HepG2 (cell line): Measurements from ENCODE around the gene SMO. TPM values are rescaled to one million over a fixed set of nuclear protein-coding genes. Genes with fewer than 3 reads are reported as not detected.

Experiments used
- GTF3A ChIP-seq: sonication (generic); formaldehyde crosslinking; conservative IDR thresholded peaks from 2 replicates; pipeline ENCODE4 v1.4.0; 2020; ENCODE audit warnings: mild to moderate bottlenecking, missing genetic modification reagents
- IRF9 ChIP-seq: sonication (generic); formaldehyde crosslinking; IDR thresholded peaks from 2 replicates; pipeline ENCODE4 v1.8.0; 2022; ENCODE audit warnings: missing genetic modification reagents, mild to moderate bottlenecking, borderline replicate concordance
- JUN ChIP-seq: sonication (generic); formaldehyde crosslinking; IDR thresholded peaks from 2 replicates; pipeline ENCODE4 v1.4.0; 2020; ENCODE audit warnings: mild to moderate bottlenecking, missing genetic modification reagents
- KAT7 ChIP-seq: IDR thresholded peaks from 2 replicates; pipeline ENCODE4 v1.6.1; 2018; ENCODE audit warnings: borderline replicate concordance, missing compliant biosample characterization
- MBD4 ChIP-seq: IDR thresholded peaks from 2 replicates; pipeline ENCODE4 v1.6.1; 2012; ENCODE audit warnings: low read length, inconsistent platforms, borderline replicate concordance
- MIER2 ChIP-seq: IDR thresholded peaks from 2 replicates; pipeline ENCODE4 v1.6.1; 2016; ENCODE audit warnings: missing biosample characterization, missing genetic modification reagents
- MTF1 ChIP-seq: sonication (generic); formaldehyde crosslinking; IDR thresholded peaks from 2 replicates; pipeline ENCODE4 v1.5.0; 2020; ENCODE audit warnings: missing genetic modification reagents
- NFYB ChIP-seq: sonication (generic); formaldehyde crosslinking; IDR thresholded peaks from 2 replicates; pipeline ENCODE4 v1.4.0; 2020; ENCODE audit warnings: missing genetic modification reagents
- PAWR ChIP-seq: sonication (generic); formaldehyde crosslinking; IDR thresholded peaks from 2 replicates; pipeline ENCODE4 v1.4.0; 2020; ENCODE audit warnings: missing genetic modification reagents, mild to moderate bottlenecking, borderline replicate concordance
- PLRG1 ChIP-seq: fragments of 450-650 bp; conservative IDR thresholded peaks from 2 replicates; pipeline ENCODE4 v1.6.1; 2016
- SIX4 ChIP-seq: sonication (generic); formaldehyde crosslinking; IDR thresholded peaks from 2 replicates; pipeline ENCODE4 v1.4.0; 2020; ENCODE audit warnings: missing genetic modification reagents
- SNRNP70 ChIP-seq: fragments of 200-400 bp; formaldehyde crosslinking; IDR thresholded peaks from 2 replicates; pipeline ENCODE4 v1.6.1; 2017; ENCODE audit warnings: mild to moderate bottlenecking, low read depth, low read length, moderate library complexity
- SP1 ChIP-seq, 2 experiments: fragments of 450-650 bp in 1 of 2; sonication (generic) in 1 of 2; formaldehyde crosslinking in 1 of 2; IDR thresholded peaks; 2 replicates each; pipeline versions ENCODE4 v1.4.0 to v1.6.1; 2016 to 2020; ENCODE audit warnings: missing genetic modification reagents in 1 of 2
- YEATS2 ChIP-seq: sonication (generic); formaldehyde crosslinking; IDR thresholded peaks from 2 replicates; pipeline ENCODE4 v1.4.0; 2020; ENCODE audit warnings: missing genetic modification reagents, borderline replicate concordance
- ZFAT ChIP-seq: sonication (generic); formaldehyde crosslinking; conservative IDR thresholded peaks from 2 replicates; pipeline ENCODE4 v1.8.1; 2023; ENCODE audit warnings: missing genetic modification reagents, inconsistent platforms
- ZNF12 ChIP-seq: sonication (generic); formaldehyde crosslinking; IDR thresholded peaks from 2 replicates; pipeline ENCODE4 v1.5.0; 2020; ENCODE audit warnings: missing genetic modification reagents
- ZNF224 ChIP-seq: sonication (generic); formaldehyde crosslinking; IDR thresholded peaks from 2 replicates; pipeline ENCODE4 v1.5.0; 2020; ENCODE audit warnings: mild to moderate bottlenecking, missing genetic modification reagents
- ZNF225 ChIP-seq: sonication (generic); formaldehyde crosslinking; IDR thresholded peaks from 2 replicates; pipeline ENCODE4 v1.4.0; 2020; ENCODE audit warnings: mild to moderate bottlenecking, missing genetic modification reagents
- ZNF260 ChIP-seq: sonication (generic); formaldehyde crosslinking; IDR thresholded peaks from 2 replicates; pipeline ENCODE4 v1.4.0; 2020; ENCODE audit warnings: missing genetic modification reagents, low read depth, mild to moderate bottlenecking, borderline replicate concordance
- ZNF292 ChIP-seq: sonication (generic); formaldehyde crosslinking; IDR thresholded peaks from 2 replicates; pipeline ENCODE4 v1.8.1; 2022; ENCODE audit warnings: mild to moderate bottlenecking, low read depth, missing genetic modification reagents, borderline replicate concordance
- ZNF329 ChIP-seq: sonication (generic); formaldehyde crosslinking; IDR thresholded peaks from 2 replicates; pipeline ENCODE4 v1.9.0; 2021; ENCODE audit warnings: low read depth, mild to moderate bottlenecking, missing genetic modification reagents
- ZNF556 ChIP-seq: sonication (generic); formaldehyde crosslinking; IDR thresholded peaks from 2 replicates; pipeline ENCODE4 v1.4.0; 2020; ENCODE audit warnings: mild to moderate bottlenecking, missing genetic modification reagents, borderline replicate concordance
- ZNF557 ChIP-seq: sonication (generic); formaldehyde crosslinking; IDR thresholded peaks from 2 replicates; pipeline ENCODE4 v1.4.0; 2020; ENCODE audit warnings: missing genetic modification reagents
- ZNF605 ChIP-seq: sonication (generic); formaldehyde crosslinking; IDR thresholded peaks from 2 replicates; pipeline ENCODE4 v1.8.0; 2022; ENCODE audit warnings: mild to moderate bottlenecking, missing genetic modification reagents
- ZNF670 ChIP-seq: sonication (generic); formaldehyde crosslinking; IDR thresholded peaks from 2 replicates; pipeline ENCODE4 v1.8.0; 2022; ENCODE audit warnings: mild to moderate bottlenecking, missing genetic modification reagents, borderline replicate concordance
- ZNF773 ChIP-seq: sonication (generic); formaldehyde crosslinking; IDR thresholded peaks from 2 replicates; pipeline ENCODE4 v1.4.0; 2020; ENCODE audit warnings: missing genetic modification reagents, borderline replicate concordance
- polyA plus RNA-seq, 8 experiments: library from polyadenylated mRNA; depleted of rRNA in 3 of 8; stranded (reverse) in 7 of 8; unstranded in 1 of 8; fragments of >200 nt; fragmentation: Illumina TruSeq in 4 of 8; extraction: Trizol in 4 of 8; gene quantifications; 2 replicates each; pipeline versions ENCODE4 v1.2.1 to v1.2.3, GENCODE V29; 2011 to 2016; ENCODE audit warnings: low read depth in 4 of 8, missing spikeins in 1 of 8, mixed read lengths in 1 of 8; ENCODE audit not compliant: insufficient read depth in 1 of 8
- total RNA-seq, 5 experiments: library from RNA; depleted of rRNA; stranded (reverse); fragments of >200 nt; fragmentation: Illumina TruSeq; extraction: Trizol; gene quantifications; 2 replicates each; pipeline ENCODE4 v1.2.3, GENCODE V29; 2016; ENCODE audit warnings: low read depth in 1 of 5
- TF ChIP-seq, protein P1 (sequence below): sonication (generic); formaldehyde crosslinking; IDR thresholded peaks from 2 replicates; pipeline ENCODE4 v1.4.0; 2020; ENCODE audit warnings: mild to moderate bottlenecking, missing genetic modification reagents
- TF ChIP-seq, protein P2 (sequence below): sonication (generic); formaldehyde crosslinking; IDR thresholded peaks from 2 replicates; pipeline ENCODE4 v1.4.0; 2020; ENCODE audit warnings: missing genetic modification reagents, borderline replicate concordance
- TF ChIP-seq, protein P3 (sequence below): IDR thresholded peaks from 2 replicates; pipeline ENCODE4 v1.6.1; 2016; ENCODE audit warnings: low read depth, borderline replicate concordance

Gene SMO
- total and polyA plus RNA-seq, 2 of the 13 experiments (the other 11 are each of a cell fraction or from before 2014, with no cell fraction given): 23.8 to 32.3 TPM

GRCh38 chr7:129213828-129214227, 25.4 kb downstream of the SMO start (continued):
- TF ChIP-seq ZNF292 (peak; percentile 81; the same call in 1 of the 2 replicates), MTF1 (CRISPR knock-in tag) (no peak), NFYB (CRISPR knock-in tag) (no peak), ZNF225 (no peak), PLRG1 (no peak), ZNF556 (no peak; the same call in 1 of the 2 replicates), ZNF605 (peak; percentile 70; the same call in 1 of the 2 replicates), ZNF260 (no peak), ZNF329 (CRISPR knock-in tag) (no peak), SIX4 (CRISPR knock-in tag) (no peak), ZFAT (CRISPR knock-in tag) (no peak), ZNF773 (CRISPR knock-in tag) (no peak), ZNF224 (CRISPR knock-in tag) (no peak), MIER2 (no peak), YEATS2 (CRISPR knock-in tag) (no peak), JUN (no peak), ZNF670 (CRISPR knock-in tag) (no peak), GTF3A (CRISPR knock-in tag) (no peak), SNRNP70 (no peak), IRF9 (CRISPR knock-in tag) (peak; percentile 50; the same call in 1 of the 2 replicates), ZNF557 (CRISPR knock-in tag) (no peak), MBD4 (no peak), SP1 (IDR thresholded peaks at IDR 0.05) (no peak), SP1 (CRISPR knock-in tag; IDR thresholded peaks at IDR 0.05) (no peak), KAT7 (CRISPR knock-in tag) (no peak), PAWR (CRISPR knock-in tag) (no peak), ZNF12 (CRISPR knock-in tag) (no peak)
- TF ChIP-seq, protein P1, sequence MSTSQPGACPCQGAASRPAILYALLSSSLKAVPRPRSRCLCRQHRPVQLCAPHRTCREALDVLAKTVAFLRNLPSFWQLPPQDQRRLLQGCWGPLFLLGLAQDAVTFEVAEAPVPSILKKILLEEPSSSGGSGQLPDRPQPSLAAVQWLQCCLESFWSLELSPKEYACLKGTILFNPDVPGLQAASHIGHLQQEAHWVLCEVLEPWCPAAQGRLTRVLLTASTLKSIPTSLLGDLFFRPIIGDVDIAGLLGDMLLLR (CRISPR knock-in tag): no peak
- TF ChIP-seq, protein P2, sequence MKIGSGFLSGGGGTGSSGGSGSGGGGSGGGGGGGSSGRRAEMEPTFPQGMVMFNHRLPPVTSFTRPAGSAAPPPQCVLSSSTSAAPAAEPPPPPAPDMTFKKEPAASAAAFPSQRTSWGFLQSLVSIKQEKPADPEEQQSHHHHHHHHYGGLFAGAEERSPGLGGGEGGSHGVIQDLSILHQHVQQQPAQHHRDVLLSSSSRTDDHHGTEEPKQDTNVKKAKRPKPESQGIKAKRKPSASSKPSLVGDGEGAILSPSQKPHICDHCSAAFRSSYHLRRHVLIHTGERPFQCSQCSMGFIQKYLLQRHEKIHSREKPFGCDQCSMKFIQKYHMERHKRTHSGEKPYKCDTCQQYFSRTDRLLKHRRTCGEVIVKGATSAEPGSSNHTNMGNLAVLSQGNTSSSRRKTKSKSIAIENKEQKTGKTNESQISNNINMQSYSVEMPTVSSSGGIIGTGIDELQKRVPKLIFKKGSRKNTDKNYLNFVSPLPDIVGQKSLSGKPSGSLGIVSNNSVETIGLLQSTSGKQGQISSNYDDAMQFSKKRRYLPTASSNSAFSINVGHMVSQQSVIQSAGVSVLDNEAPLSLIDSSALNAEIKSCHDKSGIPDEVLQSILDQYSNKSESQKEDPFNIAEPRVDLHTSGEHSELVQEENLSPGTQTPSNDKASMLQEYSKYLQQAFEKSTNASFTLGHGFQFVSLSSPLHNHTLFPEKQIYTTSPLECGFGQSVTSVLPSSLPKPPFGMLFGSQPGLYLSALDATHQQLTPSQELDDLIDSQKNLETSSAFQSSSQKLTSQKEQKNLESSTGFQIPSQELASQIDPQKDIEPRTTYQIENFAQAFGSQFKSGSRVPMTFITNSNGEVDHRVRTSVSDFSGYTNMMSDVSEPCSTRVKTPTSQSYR (CRISPR knock-in tag): no peak
- TF ChIP-seq, protein P3, sequence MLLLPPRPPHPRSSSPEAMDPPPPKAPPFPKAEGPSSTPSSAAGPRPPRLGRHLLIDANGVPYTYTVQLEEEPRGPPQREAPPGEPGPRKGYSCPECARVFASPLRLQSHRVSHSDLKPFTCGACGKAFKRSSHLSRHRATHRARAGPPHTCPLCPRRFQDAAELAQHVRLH (CRISPR knock-in tag): 0 out of 2 replicates have a peak, but pooled peaks have one; percentile 52
